Measurements from ENCODE around the gene TMEM163.
A peak's percentile ranks its signal among the peaks of the same experiment; 100 is the strongest.
"Not testable (repeated sequence)": the region's sequence is repeated elsewhere in the genome, so short reads cannot be mapped to it uniquely, and the experiment has no call there.

The TMEM163 gene

DNA sequence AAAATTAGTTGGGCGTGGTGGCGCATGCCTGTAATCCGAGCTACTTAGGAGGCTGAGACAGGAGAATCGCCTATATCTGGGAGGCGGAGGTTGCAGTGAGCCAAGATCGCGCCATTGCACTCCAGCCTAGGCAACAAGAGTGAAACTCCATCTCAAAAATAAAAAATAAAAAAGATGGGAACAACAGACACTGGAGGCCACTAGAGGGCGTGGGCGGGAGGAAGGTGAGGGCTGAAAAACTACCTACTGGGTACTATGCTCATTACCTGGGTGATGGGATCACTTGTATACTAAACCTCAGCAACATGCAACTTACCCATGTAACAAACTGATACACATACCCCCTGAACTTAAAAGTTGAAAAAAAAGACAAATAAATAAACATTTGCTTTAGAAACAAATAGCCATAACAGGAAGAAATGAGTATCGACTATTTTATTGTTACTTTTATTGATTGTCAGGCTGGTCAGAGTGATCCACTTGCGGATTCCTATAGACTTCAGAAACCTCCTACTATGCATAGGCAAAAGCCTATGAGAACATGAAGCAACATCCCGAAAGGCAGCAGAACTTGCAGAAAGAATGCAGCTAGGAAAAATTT lies 61.0 kb downstream of the TMEM163 start:
- no peak overlapping the region for H3K27ac ChIP-seq
- TF ChIP-seq CTCF (IDR thresholded peaks at IDR 0.05): no peak
- no peak overlapping the region for H3K4me3 ChIP-seq
- no peak for DNase-seq (ENCODE audit: low spot score)

- H3K4me3 ChIP-seq, H3K27ac ChIP-seq: not testable (repeated sequence)
- peak; percentile 11 for DNase-seq (ENCODE audit: low spot score)
Measured at GRCh38 chr2:134656391-134656790, 62.4 kb downstream of the TMEM163 start.

DNA sequence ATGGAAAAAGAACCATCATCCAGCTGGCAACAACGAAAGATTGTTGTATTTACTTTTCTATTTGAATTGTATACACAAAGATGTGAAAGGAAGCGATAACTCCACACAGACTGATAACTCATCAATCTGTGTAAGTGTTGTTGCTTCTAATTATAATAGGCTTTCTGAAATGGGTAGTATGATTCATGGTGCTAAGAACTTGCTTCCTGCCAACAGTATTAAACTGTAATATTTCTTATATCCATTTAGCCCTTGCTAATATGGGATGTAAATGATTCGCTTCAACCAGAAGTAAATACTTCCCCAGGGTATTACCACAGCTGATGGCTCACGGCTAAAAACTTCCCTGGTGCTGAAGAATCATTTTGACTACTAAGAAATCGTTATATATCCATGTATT lies 70.2 kb downstream of the TMEM163 start:
- H3K27ac ChIP-seq: no peak overlapping the region
- no peak for DNase-seq (ENCODE audit: low spot score)
- TF ChIP-seq CTCF (IDR thresholded peaks at IDR 0.05): no peak
- H3K4me3 ChIP-seq: no peak overlapping the region

DNA sequence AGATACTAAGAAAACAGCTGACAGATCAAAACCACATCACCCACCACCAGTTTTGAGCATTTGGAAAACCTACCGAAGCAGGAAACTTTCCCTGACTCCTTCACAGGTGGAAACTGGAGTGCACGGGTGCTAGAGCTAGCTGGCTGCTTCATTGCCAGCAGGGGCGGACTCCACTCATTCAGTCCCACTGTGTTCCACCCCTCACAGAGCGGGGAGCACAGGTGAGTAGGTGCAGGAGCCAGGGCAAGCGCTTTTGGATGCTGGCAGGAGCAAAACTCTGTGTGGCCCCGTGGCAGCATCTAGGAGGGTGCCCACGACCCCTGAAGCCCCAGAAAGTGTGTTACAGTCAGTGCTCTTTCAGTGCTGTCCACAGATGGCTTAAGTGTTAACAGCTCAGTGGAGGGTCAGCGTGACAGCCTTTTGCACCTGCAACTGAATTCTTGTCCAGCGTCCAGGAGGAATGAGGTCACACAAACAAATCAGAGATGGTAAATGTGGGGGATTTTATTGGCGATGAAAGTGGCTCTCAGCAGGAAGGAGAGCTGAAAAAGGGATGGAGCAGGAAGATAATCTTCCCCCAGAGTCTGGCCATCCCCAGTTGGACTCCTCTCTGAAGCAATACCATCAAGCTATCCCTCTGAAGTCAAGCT lies 71.1 kb downstream of the TMEM163 start:
- no peak overlapping the region for H3K27ac ChIP-seq
- H3K4me3 ChIP-seq: no peak overlapping the region
- DNase-seq (ENCODE audit: low spot score): no peak
- TF ChIP-seq CTCF (IDR thresholded peaks at IDR 0.05): no peak

- TF ChIP-seq CTCF (IDR thresholded peaks at IDR 0.05): no peak
- no peak for DNase-seq (ENCODE audit: low spot score)
- H3K27ac ChIP-seq: no peak overlapping the region
- H3K4me3 ChIP-seq: no peak overlapping the region
Measured at GRCh38 chr2:134642938-134643337, 75.9 kb downstream of the TMEM163 start.

DNA sequence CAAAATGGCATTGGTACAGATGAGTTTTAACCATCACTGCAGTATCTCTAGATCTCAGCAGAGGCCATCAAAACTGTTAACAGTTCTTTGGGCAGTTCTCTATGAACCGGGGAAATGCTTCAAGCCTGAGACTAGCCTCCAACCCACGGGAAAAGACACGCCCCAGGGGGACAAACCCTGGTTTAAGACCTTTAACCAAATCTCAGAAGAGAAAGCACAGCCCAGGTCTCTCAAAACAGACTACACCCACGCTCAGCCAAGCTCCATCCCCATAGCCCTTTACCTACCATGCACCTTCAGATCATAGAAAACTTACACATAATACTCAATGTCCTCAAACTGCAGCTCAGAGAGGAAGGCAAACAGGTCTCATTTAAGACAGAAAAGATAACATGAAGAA lies 78.3 kb downstream of the TMEM163 start:
- no peak for DNase-seq (ENCODE audit: low spot score)
- Histone ChIP-seq H3K4me3 (no peak overlapping the region), H3K27ac (no peak overlapping the region)
- TF ChIP-seq CTCF (IDR thresholded peaks at IDR 0.05): no peak

DNA sequence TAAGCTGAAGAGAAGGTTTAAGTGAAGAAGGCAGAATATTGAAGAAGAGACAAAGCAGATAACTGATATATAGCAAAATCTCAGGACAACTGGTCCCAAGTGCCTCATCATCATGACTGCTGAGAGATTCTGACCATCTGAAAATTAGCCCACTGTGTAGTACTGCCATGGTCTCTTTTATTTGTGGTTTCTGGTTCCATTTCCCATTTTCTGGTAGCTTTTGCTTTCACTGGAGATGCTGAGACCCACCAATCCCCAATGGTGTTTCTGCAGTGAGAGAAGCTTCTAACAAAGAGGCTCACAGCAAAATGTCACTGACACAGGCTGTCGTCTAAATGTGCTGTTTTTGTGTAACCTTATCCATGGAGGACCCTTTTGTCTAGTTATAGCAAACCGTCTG lies 79.5 kb downstream of the TMEM163 start:
- TF ChIP-seq CTCF (IDR thresholded peaks at IDR 0.05): no peak
- Histone ChIP-seq H3K4me3 (no peak overlapping the region), H3K27ac (no peak overlapping the region)
- no peak for DNase-seq (ENCODE audit: low spot score)
